Sigmoid colon (tissue), 4 donors: ENCODE results near the gene RAB6C.

Experiments used
- CTCF ChIP-seq, 4 experiments: fragments of 450-650 bp in 3 of 4; fragments of 200-600 bp in 1 of 4; IDR thresholded peaks; one replicate each; pipeline ENCODE4 v1.5.1; 2016 to 2019; ENCODE audit warnings: antibody characterized with exemption in 4 of 4, mild to moderate bottlenecking in 3 of 4, moderate library complexity in 2 of 4
- EP300 ChIP-seq, 4 donors: sonication (generic); formaldehyde crosslinking; IDR thresholded peaks; one replicate each; pipeline ENCODE4 v1.6.1; 2017; ENCODE audit warnings: antibody characterized with exemption in 4 of 4
- POLR2A ChIP-seq, 2 donors: fragments of 450-650 bp; IDR thresholded peaks; one replicate each; pipeline ENCODE4 v1.6.1; 2016; ENCODE audit warnings: antibody characterized with exemption in 2 of 2, mild to moderate bottlenecking in 2 of 2, moderate library complexity in 2 of 2
- POLR2AphosphoS5 ChIP-seq, 4 donors: sonication (generic); formaldehyde crosslinking; IDR thresholded peaks; one replicate each; pipeline ENCODE4 v1.6.1; 2017; ENCODE audit warnings: antibody characterized with exemption in 4 of 4

GRCh38 chr2:129936334-129936934 is 43.0 kb upstream of the RAB6C start:
- TF ChIP-seq POLR2A (IDR thresholded peaks at IDR 0.05) (no peak), CTCF (IDR thresholded peaks at IDR 0.05) (no peak), POLR2AphosphoS5 (IDR thresholded peaks at IDR 0.05) (no peak), EP300 (IDR thresholded peaks at IDR 0.05) (no peak)
